GM23338 (cell line): ENCODE results near the gene ZNF653. TPM values are rescaled to one million over a fixed set of nuclear protein-coding genes. Genes with fewer than 3 reads are reported as not detected.
A peak's percentile ranks its signal among the peaks of the same experiment; 100 is the strongest.

Experiments
- ATAC-seq: fragments of 200-7000 bp; cut with Tn5 transposase; 3 replicates; pipeline ENCODE4 v1.9.1; 2020
- DNase-seq: peaks from one replicate; pipeline ENCODE4 v3.0.0-alpha.2; 2015; ENCODE audit warnings: low spot score
- H2AFZ ChIP-seq: fragments of 200-600 bp; sonication (generic); 2 replicates; pipeline ENCODE4 v1.8.0; 2016; ENCODE audit warnings: antibody characterized with exemption, mild to moderate bottlenecking, moderate library complexity
- H3F3A ChIP-seq: fragments of 200-600 bp; sonication (generic); replicated peaks from 2 replicates; pipeline ENCODE4 v1.8.0; 2017; ENCODE audit warnings: antibody characterized with exemption, mixed run types, low read depth
- H3K27ac ChIP-seq: fragments of 200-600 bp; sonication (generic); 2 replicates; pipeline ENCODE4 v1.6.1; 2016; ENCODE audit warnings: low read depth
- H3K27me3 ChIP-seq: fragments of 200-600 bp; sonication (generic); 2 replicates; pipeline ENCODE4 v1.8.0; 2016; ENCODE audit warnings: mild to moderate bottlenecking, mixed run types, moderate library complexity; ENCODE audit not compliant: insufficient read depth
- H3K36me3 ChIP-seq: fragments of 200-600 bp; sonication (generic); 2 replicates; pipeline ENCODE4 v1.8.0; 2016; ENCODE audit warnings: mild to moderate bottlenecking; ENCODE audit not compliant: insufficient read depth
- H3K4me1 ChIP-seq: fragments of 200-600 bp; sonication (generic); 2 replicates; pipeline ENCODE4 v1.8.0; 2016; ENCODE audit warnings: mild to moderate bottlenecking, moderate library complexity; ENCODE audit not compliant: insufficient read depth
- H3K4me2 ChIP-seq: fragments of 200-600 bp; sonication (generic); 2 replicates; pipeline ENCODE4 v1.7.1; 2017; ENCODE audit warnings: mixed run types
- H3K4me3 ChIP-seq: fragments of 200-600 bp; sonication (generic); 2 replicates; pipeline ENCODE4 v1.6.1; 2016; ENCODE audit warnings: mixed run types
- H3K79me2 ChIP-seq: fragments of 200-600 bp; sonication (generic); replicated peaks from 2 replicates; pipeline ENCODE4 v1.8.0; 2017; ENCODE audit warnings: mild to moderate bottlenecking; ENCODE audit not compliant: insufficient read depth
- H3K9me2 ChIP-seq: fragments of 200-600 bp; sonication (generic); 2 replicates; pipeline ENCODE4 v1.8.0; 2017; ENCODE audit not compliant: insufficient read depth
- H4K20me1 ChIP-seq: fragments of 200-600 bp; sonication (generic); replicated peaks from 2 replicates; pipeline ENCODE4 v1.8.0; 2017; ENCODE audit warnings: mild to moderate bottlenecking; ENCODE audit not compliant: insufficient read depth
- H3K27ac Mint-ChIP-seq: 2 replicates; pipeline ENCODE4 v1.8.0; 2020; ENCODE audit warnings: inconsistent platforms, mild to moderate bottlenecking, moderate library complexity, mixed read lengths
- H3K27me3 Mint-ChIP-seq: 3 replicates; pipeline ENCODE4 v1.8.0; 2022; ENCODE audit warnings: low read depth, mild to moderate bottlenecking, moderate library complexity, mixed read lengths, inconsistent platforms; ENCODE audit not compliant: insufficient read depth, poor library complexity
- H3K36me3 Mint-ChIP-seq: 3 replicates; pipeline ENCODE4 v1.8.0; 2021; ENCODE audit warnings: low read depth, mild to moderate bottlenecking, inconsistent platforms, moderate library complexity, mixed read lengths
- H3K4me1 Mint-ChIP-seq: 3 replicates; pipeline ENCODE4 v1.8.0; 2020; ENCODE audit warnings: mild to moderate bottlenecking, inconsistent platforms, mixed read lengths
- H3K4me3 Mint-ChIP-seq: 3 replicates; pipeline ENCODE4 v1.8.0; 2021; ENCODE audit warnings: moderate library complexity, mild to moderate bottlenecking, inconsistent platforms, mixed read lengths
- H3K9me3 Mint-ChIP-seq: 3 replicates; pipeline ENCODE4 v1.8.0; 2020; ENCODE audit warnings: moderate library complexity, mild to moderate bottlenecking, inconsistent platforms, mixed read lengths
- CREB1 ChIP-seq: fragments of 250-450 bp; sonication (Bioruptor Pico); IDR thresholded peaks from 2 replicates; pipeline ENCODE4 v1.5.0; 2020; ENCODE audit warnings: low read depth, mild to moderate bottlenecking, moderate library complexity
- EZH2 ChIP-seq: fragments of 200-600 bp; sonication (generic); IDR thresholded peaks from one replicate; pipeline ENCODE4 v1.8.0; 2017; ENCODE audit warnings: antibody characterized with exemption, mild to moderate bottlenecking, low read depth; ENCODE audit not compliant: unreplicated experiment
- EZH2phosphoT487 ChIP-seq: fragments of 200-600 bp; sonication (generic); IDR thresholded peaks from one replicate; pipeline ENCODE4 v1.8.1; 2018; ENCODE audit warnings: antibody characterized with exemption; ENCODE audit not compliant: unreplicated experiment
- JUNB ChIP-seq: IDR thresholded peaks from one replicate; pipeline ENCODE4 v1.6.1; 2016; ENCODE audit warnings: antibody characterized with exemption; ENCODE audit not compliant: unreplicated experiment
- POLR2AphosphoS5 ChIP-seq: IDR thresholded peaks from 2 replicates; pipeline ENCODE4 v1.6.1; 2016; ENCODE audit warnings: antibody characterized with exemption, low read depth
- STAT1 ChIP-seq: IDR thresholded peaks from one replicate; pipeline ENCODE4 v1.6.1; 2016; ENCODE audit warnings: antibody characterized with exemption; ENCODE audit not compliant: unreplicated experiment
- ZNF114 ChIP-seq: fragments of 250-450 bp; sonication (Bioruptor Pico); IDR thresholded peaks from 2 replicates; pipeline ENCODE4 v1.5.0; 2020; ENCODE audit warnings: mild to moderate bottlenecking, moderate library complexity
- ZNF331 ChIP-seq: fragments of 250-450 bp; sonication (Bioruptor Pico); IDR thresholded peaks from 2 replicates; pipeline ENCODE4 v1.5.0; 2020; ENCODE audit warnings: low read depth, mild to moderate bottlenecking, moderate library complexity
- polyA plus RNA-seq: library from polyadenylated mRNA; unstranded; fragments of >200 nt; fragmentation: Nextera tagmentation; extraction: Ambion mirVana; gene quantifications from 2 replicates; pipeline ENCODE4 v1.2.1, GENCODE V29; 2016
- total RNA-seq: library from RNA; depleted of rRNA; stranded (reverse); fragments of >200 nt; shearing (Covaris generic); gene quantifications from 2 replicates; pipeline ENCODE4 v1.2.3, GENCODE V29; 2014
- TF ChIP-seq, protein P1 (sequence below): IDR thresholded peaks from 2 replicates; pipeline ENCODE4 v1.6.1; 2016; ENCODE audit warnings: antibody characterized with exemption
- TF ChIP-seq, protein P2 (sequence below): IDR thresholded peaks from one replicate; pipeline ENCODE4 v1.6.1; 2018; ENCODE audit warnings: antibody characterized with exemption; ENCODE audit not compliant: unreplicated experiment
- TF ChIP-seq, protein P3 (sequence below), 2 experiments: fragments of 200-600 bp in 1 of 2; sonication (generic) in 1 of 2; conservative IDR thresholded peaks; 2 replicates each; pipeline versions ENCODE4 v1.5.1 to v1.6.1; 2016 to 2017; ENCODE audit warnings: antibody characterized with exemption in 2 of 2, low read depth in 2 of 2, mild to moderate bottlenecking in 2 of 2, moderate library complexity in 1 of 2

Gene ZNF653
- total and polyA plus RNA-seq, 2 experiments from 2014 or later = 2.5 to 5.3 TPM

GRCh38 chr19:11554160-11554559 lies 48.5 kb upstream of the ZNF653 start (continued):
- TF ChIP-seq, protein P1, sequence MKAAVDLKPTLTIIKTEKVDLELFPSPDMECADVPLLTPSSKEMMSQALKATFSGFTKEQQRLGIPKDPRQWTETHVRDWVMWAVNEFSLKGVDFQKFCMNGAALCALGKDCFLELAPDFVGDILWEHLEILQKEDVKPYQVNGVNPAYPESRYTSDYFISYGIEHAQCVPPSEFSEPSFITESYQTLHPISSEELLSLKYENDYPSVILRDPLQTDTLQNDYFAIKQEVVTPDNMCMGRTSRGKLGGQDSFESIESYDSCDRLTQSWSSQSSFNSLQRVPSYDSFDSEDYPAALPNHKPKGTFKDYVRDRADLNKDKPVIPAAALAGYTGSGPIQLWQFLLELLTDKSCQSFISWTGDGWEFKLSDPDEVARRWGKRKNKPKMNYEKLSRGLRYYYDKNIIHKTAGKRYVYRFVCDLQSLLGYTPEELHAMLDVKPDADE = no peak
- TF ChIP-seq ZNF114 (CRISPR knock-in tag) = no peak

GRCh38 chr19:11552666-11553372 lies 47.2 kb upstream of the ZNF653 start:
- Histone ChIP-seq H3K4me1 (peaks cover 1% of the 10 kb centered on the region; the same call in 1 of the 2 replicates), H3K9me2 (no peaks in the 10 kb centered on the region), H3K4me3 (no peak overlapping the region), H2AFZ (no peak overlapping the region), H3K27me3 (no peaks in the 10 kb centered on the region), H4K20me1 (peaks cover 5% of the 10 kb centered on the region; the same call in 1 of the 2 replicates), H3K4me2 (no peak overlapping the region), H3K79me2 (peaks cover 26% of the 10 kb centered on the region), H3K27ac (peak overlapping the region; percentile 39; the same call in 1 of the 2 replicates), H3F3A (no peaks in the 10 kb centered on the region), H3K36me3 (no peaks in the 10 kb centered on the region; the same call in 1 of the 2 replicates)
- Mint-ChIP-seq H3K9me3 (no peaks in the 10 kb centered on the region; the same call in 2 of the 3 replicates), H3K27ac (no peak overlapping the region), H3K4me3 (no peak overlapping the region), H3K4me1 (peaks cover 3% of the 10 kb centered on the region), H3K36me3 (peaks cover 33% of the 10 kb centered on the region), H3K27me3 (no peaks in the 10 kb centered on the region)
- DNase-seq (no peak), ATAC-seq (no peak)
- TF ChIP-seq JUNB (no peak), POLR2AphosphoS5 (no peak), EZH2phosphoT487 (no peak), STAT1 (no peak), ZNF114 (CRISPR knock-in tag) (no peak), ZNF331 (CRISPR knock-in tag) (no peak), CREB1 (no peak), EZH2 (no peak)
- TF ChIP-seq, protein P2, sequence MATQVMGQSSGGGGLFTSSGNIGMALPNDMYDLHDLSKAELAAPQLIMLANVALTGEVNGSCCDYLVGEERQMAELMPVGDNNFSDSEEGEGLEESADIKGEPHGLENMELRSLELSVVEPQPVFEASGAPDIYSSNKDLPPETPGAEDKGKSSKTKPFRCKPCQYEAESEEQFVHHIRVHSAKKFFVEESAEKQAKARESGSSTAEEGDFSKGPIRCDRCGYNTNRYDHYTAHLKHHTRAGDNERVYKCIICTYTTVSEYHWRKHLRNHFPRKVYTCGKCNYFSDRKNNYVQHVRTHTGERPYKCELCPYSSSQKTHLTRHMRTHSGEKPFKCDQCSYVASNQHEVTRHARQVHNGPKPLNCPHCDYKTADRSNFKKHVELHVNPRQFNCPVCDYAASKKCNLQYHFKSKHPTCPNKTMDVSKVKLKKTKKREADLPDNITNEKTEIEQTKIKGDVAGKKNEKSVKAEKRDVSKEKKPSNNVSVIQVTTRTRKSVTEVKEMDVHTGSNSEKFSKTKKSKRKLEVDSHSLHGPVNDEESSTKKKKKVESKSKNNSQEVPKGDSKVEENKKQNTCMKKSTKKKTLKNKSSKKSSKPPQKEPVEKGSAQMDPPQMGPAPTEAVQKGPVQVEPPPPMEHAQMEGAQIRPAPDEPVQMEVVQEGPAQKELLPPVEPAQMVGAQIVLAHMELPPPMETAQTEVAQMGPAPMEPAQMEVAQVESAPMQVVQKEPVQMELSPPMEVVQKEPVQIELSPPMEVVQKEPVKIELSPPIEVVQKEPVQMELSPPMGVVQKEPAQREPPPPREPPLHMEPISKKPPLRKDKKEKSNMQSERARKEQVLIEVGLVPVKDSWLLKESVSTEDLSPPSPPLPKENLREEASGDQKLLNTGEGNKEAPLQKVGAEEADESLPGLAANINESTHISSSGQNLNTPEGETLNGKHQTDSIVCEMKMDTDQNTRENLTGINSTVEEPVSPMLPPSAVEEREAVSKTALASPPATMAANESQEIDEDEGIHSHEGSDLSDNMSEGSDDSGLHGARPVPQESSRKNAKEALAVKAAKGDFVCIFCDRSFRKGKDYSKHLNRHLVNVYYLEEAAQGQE = no peak
- TF ChIP-seq, protein P1 = no peak
- TF ChIP-seq, protein P3, sequence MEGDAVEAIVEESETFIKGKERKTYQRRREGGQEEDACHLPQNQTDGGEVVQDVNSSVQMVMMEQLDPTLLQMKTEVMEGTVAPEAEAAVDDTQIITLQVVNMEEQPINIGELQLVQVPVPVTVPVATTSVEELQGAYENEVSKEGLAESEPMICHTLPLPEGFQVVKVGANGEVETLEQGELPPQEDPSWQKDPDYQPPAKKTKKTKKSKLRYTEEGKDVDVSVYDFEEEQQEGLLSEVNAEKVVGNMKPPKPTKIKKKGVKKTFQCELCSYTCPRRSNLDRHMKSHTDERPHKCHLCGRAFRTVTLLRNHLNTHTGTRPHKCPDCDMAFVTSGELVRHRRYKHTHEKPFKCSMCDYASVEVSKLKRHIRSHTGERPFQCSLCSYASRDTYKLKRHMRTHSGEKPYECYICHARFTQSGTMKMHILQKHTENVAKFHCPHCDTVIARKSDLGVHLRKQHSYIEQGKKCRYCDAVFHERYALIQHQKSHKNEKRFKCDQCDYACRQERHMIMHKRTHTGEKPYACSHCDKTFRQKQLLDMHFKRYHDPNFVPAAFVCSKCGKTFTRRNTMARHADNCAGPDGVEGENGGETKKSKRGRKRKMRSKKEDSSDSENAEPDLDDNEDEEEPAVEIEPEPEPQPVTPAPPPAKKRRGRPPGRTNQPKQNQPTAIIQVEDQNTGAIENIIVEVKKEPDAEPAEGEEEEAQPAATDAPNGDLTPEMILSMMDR (conservative IDR thresholded peaks at IDR 0.05; ENCODE audit: low read depth in 2 of 2) = no peak
